Activated CD8-positive, alpha-beta T cell treated with anti-CD3 and anti-CD28 coated beads, Interleukin-2, amount 10 ng/mL, durations not matched to agents 7 days and 5 days (primary cell): ENCODE measurements around the gene MRPL43. TPM values are rescaled to one million over a fixed set of nuclear protein-coding genes. Genes with fewer than 3 reads are reported as not detected.

ENCODE experiments used
- ATAC-seq: fragments of 150-1000 bp; cut with Tn5 transposase; one replicate; pipeline ENCODE4 v1.10.0; 2021; ENCODE audit warnings: moderate library complexity
- CTCF ChIA-PET: fragments of 350-600 bp; sonication (Branson Sonifier 250); formaldehyde crosslinking; loops from one replicate; lab custom pipeline; 2021; ENCODE audit warnings: antibody characterized with exemption; lab: Charles Lee
- POLR2A ChIA-PET: fragments of 350-600 bp; sonication (Branson Sonifier 250); formaldehyde crosslinking; loops from one replicate; lab custom pipeline; 2021; ENCODE audit warnings: antibody characterized with exemption; lab: Charles Lee
- DNase-seq: peaks from one replicate; pipeline ENCODE4 v3.0.0-alpha.2; 2020
- H3K27ac Mint-ChIP-seq: one replicate; pipeline ENCODE4 v1.8.0; 2021; ENCODE audit warnings: mild to moderate bottlenecking, mixed read lengths
- H3K27me3 Mint-ChIP-seq: one replicate; pipeline ENCODE4 v1.8.0; 2021; ENCODE audit warnings: low read depth, mixed read lengths
- H3K36me3 Mint-ChIP-seq: one replicate; pipeline ENCODE4 v1.8.0; 2021; ENCODE audit warnings: low read depth, mixed read lengths
- H3K4me1 Mint-ChIP-seq: one replicate; pipeline ENCODE4 v1.8.0; 2021; ENCODE audit warnings: low read depth, mixed read lengths
- H3K4me3 Mint-ChIP-seq: one replicate; pipeline ENCODE4 v1.8.0; 2021; ENCODE audit warnings: mild to moderate bottlenecking, mixed read lengths
- H3K9me3 Mint-ChIP-seq: one replicate; pipeline ENCODE4 v1.8.0; 2022; ENCODE audit warnings: mixed read lengths; ENCODE audit not compliant: insufficient read depth
- microRNA-seq: library from miRNA; unstranded; fragments of <30 nt; microRNA quantifications from one replicate; pipeline ENCODE4 v1.2.0, GENCODE V29; 2022
- total RNA-seq, 2 experiments: library from RNA; stranded (reverse); gene quantifications; one replicate each; pipeline ENCODE4 v1.2.3, GENCODE V29; 2021

Gene MRPL43
- total RNA-seq, 2 experiments from 2014 or later, result 46.1 to 48.9 TPM

- H3K27me3 Mint-ChIP-seq, result no peaks in the 10 kb centered on the region
- peaks cover 48% of the 10 kb centered on the region for H3K36me3 Mint-ChIP-seq
- no peak overlapping the region for H3K4me3 Mint-ChIP-seq
- no peaks in the 10 kb centered on the region for H3K9me3 Mint-ChIP-seq
- CTCF ChIA-PET, result no interaction called here
- ATAC-seq, result no peak
- POLR2A ChIA-PET, result no interaction called here
- DNase-seq, result no peak
- H3K4me1 Mint-ChIP-seq, result peaks cover 13% of the 10 kb centered on the region
- no peak overlapping the region for H3K27ac Mint-ChIP-seq
Measured at GRCh38 chr10:100948916-100949315, 38.4 kb downstream of the MRPL43 start.

- Mint-ChIP-seq H3K27ac (no peak overlapping the region), H3K4me1 (peaks cover 21% of the 10 kb centered on the region)
- POLR2A ChIA-PET, result no interaction called here
Measured at GRCh38 chr10:100945754-100946153, 41.5 kb downstream of the MRPL43 start.

GRCh38 chr10:100943508-100943907, 43.8 kb downstream of the MRPL43 start:
- ATAC-seq (no peak), DNase-seq (no peak)
- POLR2A ChIA-PET, result no interaction called here
- Mint-ChIP-seq H3K9me3 (no peaks in the 10 kb centered on the region), H3K27ac (peak overlapping the region; percentile 71), H3K4me1 (peaks cover 14% of the 10 kb centered on the region), H3K27me3 (no peaks in the 10 kb centered on the region), H3K36me3 (peaks cover 64% of the 10 kb centered on the region), H3K4me3 (no peak overlapping the region)
- CTCF ChIA-PET, result interaction anchor here (1.2 to 1.7 kb wide), 3 partner anchors 9 to 71 kb away, joined by 3 to 6 read pairs (median 6); no protein-coding TSS in a partner anchor

More at GRCh38 chr10:100945754-100946153, 41.5 kb downstream of the MRPL43 start:
- Mint-ChIP-seq H3K9me3 (no peaks in the 10 kb centered on the region), H3K36me3 (peaks cover 66% of the 10 kb centered on the region), H3K27me3 (no peaks in the 10 kb centered on the region), H3K4me3 (no peak overlapping the region)
- CTCF ChIA-PET, result no interaction called here
- no peak for ATAC-seq
- DNase-seq, result no peak

- Mint-ChIP-seq H3K27me3 (no peaks in the 10 kb centered on the region), H3K9me3 (no peaks in the 10 kb centered on the region), H3K4me1 (peaks cover 14% of the 10 kb centered on the region), H3K27ac (no peak overlapping the region), H3K4me3 (no peak overlapping the region), H3K36me3 (peaks cover 62% of the 10 kb centered on the region)
- CTCF ChIA-PET, result interaction anchor here (1.1 kb wide), 1 partner anchor 12 kb away, joined by 3 read pairs; no protein-coding TSS in a partner anchor
- POLR2A ChIA-PET, result interaction anchor here (0.5 kb wide), 1 partner anchor 23 kb away, joined by 3 read pairs; no protein-coding TSS in a partner anchor
- no peak for DNase-seq
- ATAC-seq, result no peak
Measured at GRCh38 chr10:100942229-100942628, 45.1 kb downstream of the MRPL43 start.

- H3K27me3 Mint-ChIP-seq, result no peaks in the 10 kb centered on the region
- no peak for DNase-seq
- H3K27ac Mint-ChIP-seq, result no peak overlapping the region
- peaks cover 14% of the 10 kb centered on the region for H3K4me1 Mint-ChIP-seq
- POLR2A ChIA-PET, result no interaction called here
- H3K9me3 Mint-ChIP-seq, result no peaks in the 10 kb centered on the region
- CTCF ChIA-PET, result no interaction called here
- no peak overlapping the region for H3K4me3 Mint-ChIP-seq
- peaks cover 49% of the 10 kb centered on the region for H3K36me3 Mint-ChIP-seq
- no peak for ATAC-seq
Measured at GRCh38 chr10:100939763-100940344, 47.4 kb downstream of the MRPL43 start.

Small RNAs within 50 kb of the gene (microRNA-seq; reads per million reads assigned to microRNA genes)
- gene MIR608, result not detected

Other genes starting within 250 kb of the MRPL43 start
- gene PAX2, start 241.9 kb downstream of the MRPL43 start, total RNA-seq, result not detected
- 10 to 100 TPM; 42.8 to 44.4 TPM for gene SLF2, start 74.5 kb downstream of the MRPL43 start, total RNA-seq
- gene SEMA4G, start 18.0 kb downstream of the MRPL43 start, total RNA-seq, result under 1 TPM; 0.16 to 0.40 TPM
- 10 to 100 TPM; 11.8 to 13.3 TPM for gene TWNK, start within 50 bp of the MRPL43 start, total RNA-seq
- gene LZTS2, start 12.3 kb upstream of the MRPL43 start, total RNA-seq, result 10 to 100 TPM; 11.6 to 13.8 TPM
- under 1 TPM; 0.47 to 0.50 TPM for gene PDZD7, start 43.6 kb upstream of the MRPL43 start, total RNA-seq
- gene SFXN3, start 43.7 kb upstream of the MRPL43 start, total RNA-seq, result 10 to 100 TPM; 24.7 to 24.8 TPM
- under 1 TPM in 1 of 2 experiments, not detected in 1; 0.18 TPM for gene KAZALD1, start 74.5 kb upstream of the MRPL43 start, total RNA-seq
- gene TLX1, start 143.8 kb upstream of the MRPL43 start, total RNA-seq, result not detected
- not detected for gene LBX1, start 242.0 kb upstream of the MRPL43 start, total RNA-seq